ENCODE measurements around the gene SPRED3. TPM values are rescaled to one million over a fixed set of nuclear protein-coding genes. Genes with fewer than 3 reads are reported as not detected.

The SPRED3 gene
- total RNA-seq, 4 donors from 2014 or later: 0.05 to 2.6 (median 0.15) TPM

DNA sequence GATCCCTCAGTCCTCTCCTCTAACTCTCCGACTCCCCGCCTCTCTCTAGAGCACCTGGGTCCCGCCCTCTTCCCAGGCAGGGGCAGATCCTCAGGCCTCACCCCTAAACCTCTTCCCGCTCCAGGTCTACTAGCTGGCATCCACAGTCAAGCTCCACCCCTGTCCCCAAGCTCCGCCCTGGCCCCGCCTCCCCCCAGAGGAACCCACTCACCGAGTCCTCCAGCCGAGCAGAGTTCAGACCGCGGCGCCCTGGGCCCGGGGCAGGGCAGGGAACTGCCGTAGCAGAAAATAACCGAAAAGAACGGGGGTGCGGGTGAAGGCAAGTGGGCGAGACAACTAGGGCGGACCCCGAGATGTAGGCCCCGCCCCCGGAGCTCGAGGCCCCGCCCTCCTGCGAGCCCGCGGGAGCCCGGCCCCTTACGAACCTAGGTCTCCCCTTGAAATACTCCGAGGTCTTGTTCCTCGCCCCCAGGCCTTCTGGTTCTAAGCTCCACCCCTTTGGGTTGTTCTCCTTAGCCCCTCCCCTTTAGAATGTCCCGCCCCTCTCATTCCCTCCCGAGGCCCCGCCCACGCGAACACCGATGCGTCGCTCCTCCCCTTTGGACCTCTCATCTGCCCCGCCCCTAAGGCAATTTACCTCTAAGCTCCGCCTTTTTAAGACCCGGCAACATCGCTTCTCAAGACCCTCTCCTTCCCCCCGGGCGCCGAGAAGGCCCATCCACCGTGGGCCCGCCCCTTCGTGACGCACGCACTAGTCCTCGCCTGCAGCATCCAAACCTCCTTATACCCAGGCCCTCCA, 748 bp upstream of the SPRED3 start, which contains the start of gene GGN:
GGN (minus strand) TSS at position 485 of the 799 bp plus-strand sequence. CDS start 773 bp downstream, outside the sequence.
- H3K27ac ChIP-seq: peak within 1 kb of the TSS; percentile 43 to 78 (median 71)
- H3K9me3 ChIP-seq: no peaks in the 10 kb centered on the region
- peak within 1 kb of the TSS; percentile 33 to 63 (median 55) for H3K4me3 ChIP-seq
- intact Hi-C loops (cut with DNase I; ENCODE audit: low total_unique reads): loop anchor here (10.0 kb wide), 1 partner anchor 327 kb away; no protein-coding TSS in a partner anchor
- H3K27me3 ChIP-seq: peaks cover 0 to 12% (median 5%) of the 10 kb centered on the region in 3 donors
- peak in 1 of 2 donors; percentile 26 for TF ChIP-seq POLR2A (IDR thresholded peaks at IDR 0.05)
- TF ChIP-seq, protein P1, sequence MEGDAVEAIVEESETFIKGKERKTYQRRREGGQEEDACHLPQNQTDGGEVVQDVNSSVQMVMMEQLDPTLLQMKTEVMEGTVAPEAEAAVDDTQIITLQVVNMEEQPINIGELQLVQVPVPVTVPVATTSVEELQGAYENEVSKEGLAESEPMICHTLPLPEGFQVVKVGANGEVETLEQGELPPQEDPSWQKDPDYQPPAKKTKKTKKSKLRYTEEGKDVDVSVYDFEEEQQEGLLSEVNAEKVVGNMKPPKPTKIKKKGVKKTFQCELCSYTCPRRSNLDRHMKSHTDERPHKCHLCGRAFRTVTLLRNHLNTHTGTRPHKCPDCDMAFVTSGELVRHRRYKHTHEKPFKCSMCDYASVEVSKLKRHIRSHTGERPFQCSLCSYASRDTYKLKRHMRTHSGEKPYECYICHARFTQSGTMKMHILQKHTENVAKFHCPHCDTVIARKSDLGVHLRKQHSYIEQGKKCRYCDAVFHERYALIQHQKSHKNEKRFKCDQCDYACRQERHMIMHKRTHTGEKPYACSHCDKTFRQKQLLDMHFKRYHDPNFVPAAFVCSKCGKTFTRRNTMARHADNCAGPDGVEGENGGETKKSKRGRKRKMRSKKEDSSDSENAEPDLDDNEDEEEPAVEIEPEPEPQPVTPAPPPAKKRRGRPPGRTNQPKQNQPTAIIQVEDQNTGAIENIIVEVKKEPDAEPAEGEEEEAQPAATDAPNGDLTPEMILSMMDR (IDR thresholded peaks at IDR 0.05 in 4 of 5, conservative IDR thresholded peaks at IDR 0.05 in 1 of 5): no peak
- DNase-seq (peak; percentile 67 to 77), ATAC-seq (peak; percentile 61 to 62)
- H3K4me1 ChIP-seq: peaks cover 6 to 22% of the 10 kb centered on the region in 2 donors
- in situ Hi-C loops (cut with MboI; ENCODE audit: low sequenced_read_pairs in 4 of 4): loop anchor here in 1 of 4 donors (25.0 kb wide), 1 partner anchor 450 kb away; the partner anchor contains the start of genes ECH1 and HNRNPL
- peaks cover 10 to 25% of the 10 kb centered on the region in 2 donors for H3K36me3 ChIP-seq

DNA sequence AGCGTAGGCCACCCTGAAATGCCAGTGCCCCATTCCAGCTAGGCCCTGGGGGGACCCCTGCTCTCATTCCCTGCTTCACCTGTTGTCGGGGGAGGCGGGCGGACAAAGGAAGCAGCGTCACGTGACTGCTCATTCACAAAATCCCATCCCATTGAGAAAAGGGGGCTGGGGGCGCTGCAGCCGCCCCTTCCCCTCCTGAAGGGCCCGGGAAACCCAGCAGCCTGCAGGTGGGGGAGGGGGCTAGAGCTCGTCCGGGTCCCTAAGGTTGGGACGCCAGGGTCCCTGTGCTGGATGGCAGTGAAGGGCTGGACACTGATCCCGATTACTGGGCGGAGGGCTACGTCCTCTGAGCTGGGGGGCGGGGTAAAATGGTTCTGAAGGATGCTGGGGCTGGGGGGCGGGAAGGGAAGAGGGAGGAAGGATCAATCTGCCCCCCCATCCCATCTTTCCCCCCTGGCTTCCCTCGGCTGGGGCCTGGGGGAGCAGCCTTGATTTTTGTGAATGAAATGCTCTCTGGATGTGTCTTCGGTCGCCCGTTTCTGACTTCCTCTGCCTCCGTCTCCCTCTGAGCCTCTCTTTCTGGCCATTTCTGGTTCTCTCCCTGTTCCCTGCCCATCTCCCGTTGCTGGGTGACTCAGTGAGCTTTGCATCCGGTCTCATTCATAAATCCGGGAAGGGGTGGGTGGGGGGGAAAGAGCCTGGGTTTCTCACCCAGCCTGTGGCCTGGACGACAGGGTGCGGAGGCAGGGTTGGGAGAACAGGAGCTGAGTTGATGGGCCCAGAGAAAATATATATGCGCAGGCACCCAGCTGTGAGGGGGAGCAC, 816 bp downstream of the SPRED3 start:
- H3K4me3 ChIP-seq: peak overlapping the region in 2 of 4 donors; percentile 33 to 63
- no peak for DNase-seq
- no peak for ATAC-seq
- no peak overlapping the region for H3K27ac ChIP-seq
- in situ Hi-C loops (cut with MboI; ENCODE audit: low sequenced_read_pairs in 4 of 4) (loop anchor here in 1 of 4 donors (25.0 kb wide), 1 partner anchor 448 kb away; the partner anchor contains the start of genes ECH1 and HNRNPL), intact Hi-C loops (cut with DNase I; ENCODE audit: low total_unique reads) (loop anchor here (10.0 kb wide), 1 partner anchor 325 kb away; no protein-coding TSS in a partner anchor)
- H3K4me1 ChIP-seq: peaks cover 6 to 22% of the 10 kb centered on the region in 2 donors
- peaks cover 0 to 10% of the 10 kb centered on the region in 2 donors for H3K36me3 ChIP-seq
- no peaks in the 10 kb centered on the region for H3K9me3 ChIP-seq
- TF ChIP-seq, protein P1 (IDR thresholded peaks at IDR 0.05 in 4 of 5, conservative IDR thresholded peaks at IDR 0.05 in 1 of 5): no peak
- TF ChIP-seq POLR2A (IDR thresholded peaks at IDR 0.05): no peak
- H3K27me3 ChIP-seq: peaks cover 3 to 13% (median 11%) of the 10 kb centered on the region in 3 donors

DNA sequence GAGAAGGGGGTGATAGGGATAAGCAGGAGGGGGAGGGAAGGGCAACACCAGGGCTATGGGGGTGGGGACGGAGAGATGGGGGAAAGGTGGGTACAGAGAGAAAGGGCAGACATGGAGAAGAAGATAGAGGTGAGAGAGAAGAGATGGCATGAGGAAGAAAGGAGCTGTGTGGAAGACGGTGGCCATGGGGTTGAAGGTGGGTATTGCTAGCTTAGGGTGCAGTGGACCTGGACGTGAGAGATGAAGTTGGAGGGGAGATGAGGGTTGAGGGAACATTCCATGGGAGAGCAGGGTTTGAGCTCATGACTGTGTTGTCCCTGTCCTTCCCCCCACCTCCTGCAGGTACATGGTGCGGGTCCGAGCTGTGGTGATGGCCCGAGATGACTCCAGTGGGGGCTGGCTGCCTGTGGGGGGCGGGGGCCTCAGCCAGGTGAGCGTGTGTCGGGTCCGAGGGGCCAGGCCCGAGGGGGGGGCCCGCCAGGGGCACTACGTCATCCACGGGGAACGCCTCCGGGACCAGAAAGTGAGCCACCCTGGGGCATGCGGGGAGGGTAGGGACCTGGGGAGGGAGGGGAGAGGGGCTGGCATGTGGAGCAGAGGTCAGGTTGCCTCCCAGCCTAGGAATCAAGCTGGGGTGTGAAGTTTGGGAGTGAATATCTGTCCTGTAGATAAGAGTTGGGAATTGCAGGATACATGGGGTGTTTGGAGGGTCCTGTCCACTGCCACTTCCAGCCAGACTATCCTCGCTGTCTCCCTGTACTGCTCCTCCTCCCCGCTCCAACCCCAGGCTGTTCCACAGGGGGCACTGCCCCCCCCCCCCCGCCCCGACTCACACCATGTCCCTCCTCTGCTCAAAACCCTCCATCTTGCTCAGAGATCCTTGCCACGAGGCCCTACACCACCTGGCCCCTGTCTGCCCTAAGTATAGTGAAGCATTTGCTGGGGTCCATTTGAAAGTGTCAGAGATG, 1.7 kb downstream of the SPRED3 start:
- DNase-seq (no peak), ATAC-seq (no peak)
- H3K4me3 ChIP-seq: no peak overlapping the region
- H3K9me3 ChIP-seq: no peaks in the 10 kb centered on the region
- peaks cover 0 to 3% of the 10 kb centered on the region in 2 donors for H3K36me3 ChIP-seq
- intact Hi-C loops (cut with DNase I; ENCODE audit: low total_unique reads): loop anchor here (10.0 kb wide), 1 partner anchor 325 kb away; no protein-coding TSS in a partner anchor
- peaks cover 6 to 22% of the 10 kb centered on the region in 2 donors for H3K4me1 ChIP-seq
- in situ Hi-C loops (cut with MboI; ENCODE audit: low sequenced_read_pairs in 4 of 4): loop anchor here in 1 of 4 donors (25.0 kb wide), 1 partner anchor 447 kb away; the partner anchor contains the start of genes ECH1 and HNRNPL
- no peak overlapping the region for H3K27ac ChIP-seq
- H3K27me3 ChIP-seq: peaks cover 12 to 22% (median 20%) of the 10 kb centered on the region in 3 donors
- TF ChIP-seq, protein P1 (IDR thresholded peaks at IDR 0.05 in 4 of 5, conservative IDR thresholded peaks at IDR 0.05 in 1 of 5): no peak
- TF ChIP-seq POLR2A (IDR thresholded peaks at IDR 0.05): no peak

All from gastrocnemius medialis (tissue), 4 donors.